Uterus (tissue), 4 donors: ENCODE results near the gene TRAFD1. TPM values are rescaled to one million over a fixed set of nuclear protein-coding genes. Genes with fewer than 3 reads are reported as not detected.

ENCODE experiments used
- DNase-seq, 2 donors: peaks; one replicate each; pipeline ENCODE4 v3.0.0-alpha.2; 2019 to 2020
- H3K27ac ChIP-seq, 2 donors: fragments of 200-600 bp; sonication (generic); 1 replicate in 1 of 2; 2 replicates in 1 of 2; pipeline ENCODE4 v1.5.1; 2016 to 2018
- H3K27me3 ChIP-seq, 2 donors: fragments of 200-600 bp; sonication (generic); one replicate each; pipeline ENCODE4 v1.5.1; 2018 to 2019; ENCODE audit warnings: control low read depth in 1 of 2
- H3K36me3 ChIP-seq, 2 donors: fragments of 200-600 bp; sonication (generic); one replicate each; pipeline ENCODE4 v1.5.1; 2019; ENCODE audit warnings: control low read depth in 1 of 2
- H3K4me1 ChIP-seq, 2 donors: fragments of 200-600 bp; sonication (generic); one replicate each; pipeline ENCODE4 v1.5.1; 2018 to 2019; ENCODE audit warnings: control low read depth in 1 of 2
- H3K4me3 ChIP-seq, 2 donors: fragments of 200-600 bp; sonication (generic); 1 replicate in 1 of 2; 2 replicates in 1 of 2; pipeline ENCODE4 v1.5.1; 2018 to 2019; ENCODE audit warnings: mild to moderate bottlenecking in 1 of 2
- H3K9me3 ChIP-seq, 2 donors: fragments of 200-600 bp; sonication (generic); one replicate each; pipeline ENCODE4 v1.5.1; 2019; ENCODE audit warnings: control low read depth in 1 of 2
- POLR2A ChIP-seq, 2 donors: fragments of 450-650 bp; IDR thresholded peaks; one replicate each; pipeline ENCODE4 v1.6.1; 2016; ENCODE audit warnings: antibody characterized with exemption in 2 of 2, mild to moderate bottlenecking in 1 of 2, moderate library complexity in 1 of 2
- intact Hi-C: fragments of 100-400 bp; cut with DNase I; formaldehyde crosslinking; loops from one replicate; pipeline ENCODE4 v1.15.1; 2023; ENCODE audit warnings: low total_unique reads
- total RNA-seq, 4 donors: library from RNA; depleted of rRNA in 3 of 4; stranded (reverse); fragments of >200 nt in 3 of 4; gene quantifications; one replicate each; pipeline versions ENCODE4 v1.1.0 to v1.2.4, GENCODE V29; 2014 to 2023
- TF ChIP-seq, protein P1 (sequence below), 4 experiments: fragments of 200-600 bp in 2 of 4; fragments of 450-650 bp in 2 of 4; sonication (generic) in 2 of 4; IDR thresholded peaks; one replicate each; pipeline ENCODE4 v1.5.1; 2016 to 2019; ENCODE audit warnings: antibody characterized with exemption in 4 of 4, mild to moderate bottlenecking in 2 of 4, moderate library complexity in 1 of 4
- donor health status: DM: yes; HTN: yes; CAD: no.

Gene TRAFD1
- total RNA-seq, 4 donors from 2014 or later, result 29.1 to 51.6 (median 34.4) TPM

DNA sequence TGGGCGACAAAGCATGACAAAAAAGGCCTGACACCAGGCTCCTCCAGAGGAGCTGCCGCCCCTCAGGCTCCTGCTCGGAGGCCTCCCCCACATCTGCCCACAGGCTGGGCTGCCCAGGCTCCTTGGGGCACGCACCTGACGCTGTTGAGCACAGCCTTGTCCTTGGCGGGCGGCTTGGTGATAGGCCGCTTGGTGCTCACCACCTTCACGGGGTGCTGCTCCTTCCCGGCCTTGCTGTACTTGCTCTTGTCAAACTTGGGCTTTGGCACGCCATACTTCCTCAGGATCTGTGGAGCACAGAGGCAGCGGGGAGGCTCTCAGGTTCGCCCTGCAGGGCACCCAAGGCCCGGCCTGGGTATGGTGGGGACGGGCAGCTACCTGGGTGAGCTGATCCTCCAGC lies 53.4 kb downstream of the TRAFD1 start:
- TF ChIP-seq POLR2A (IDR thresholded peaks at IDR 0.05), result no peak
- TF ChIP-seq, protein P1, sequence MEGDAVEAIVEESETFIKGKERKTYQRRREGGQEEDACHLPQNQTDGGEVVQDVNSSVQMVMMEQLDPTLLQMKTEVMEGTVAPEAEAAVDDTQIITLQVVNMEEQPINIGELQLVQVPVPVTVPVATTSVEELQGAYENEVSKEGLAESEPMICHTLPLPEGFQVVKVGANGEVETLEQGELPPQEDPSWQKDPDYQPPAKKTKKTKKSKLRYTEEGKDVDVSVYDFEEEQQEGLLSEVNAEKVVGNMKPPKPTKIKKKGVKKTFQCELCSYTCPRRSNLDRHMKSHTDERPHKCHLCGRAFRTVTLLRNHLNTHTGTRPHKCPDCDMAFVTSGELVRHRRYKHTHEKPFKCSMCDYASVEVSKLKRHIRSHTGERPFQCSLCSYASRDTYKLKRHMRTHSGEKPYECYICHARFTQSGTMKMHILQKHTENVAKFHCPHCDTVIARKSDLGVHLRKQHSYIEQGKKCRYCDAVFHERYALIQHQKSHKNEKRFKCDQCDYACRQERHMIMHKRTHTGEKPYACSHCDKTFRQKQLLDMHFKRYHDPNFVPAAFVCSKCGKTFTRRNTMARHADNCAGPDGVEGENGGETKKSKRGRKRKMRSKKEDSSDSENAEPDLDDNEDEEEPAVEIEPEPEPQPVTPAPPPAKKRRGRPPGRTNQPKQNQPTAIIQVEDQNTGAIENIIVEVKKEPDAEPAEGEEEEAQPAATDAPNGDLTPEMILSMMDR (IDR thresholded peaks at IDR 0.05), result no peak
- H3K27me3 ChIP-seq, result no peaks in the 10 kb centered on the region
- no peak overlapping the region for H3K4me3 ChIP-seq
- H3K9me3 ChIP-seq, result no peaks in the 10 kb centered on the region
- DNase-seq, result no peak
- no peak overlapping the region for H3K27ac ChIP-seq
- no peaks in the 10 kb centered on the region for H3K4me1 ChIP-seq
- intact Hi-C loops, result no loop called here
- no peaks in the 10 kb centered on the region for H3K36me3 ChIP-seq

DNA sequence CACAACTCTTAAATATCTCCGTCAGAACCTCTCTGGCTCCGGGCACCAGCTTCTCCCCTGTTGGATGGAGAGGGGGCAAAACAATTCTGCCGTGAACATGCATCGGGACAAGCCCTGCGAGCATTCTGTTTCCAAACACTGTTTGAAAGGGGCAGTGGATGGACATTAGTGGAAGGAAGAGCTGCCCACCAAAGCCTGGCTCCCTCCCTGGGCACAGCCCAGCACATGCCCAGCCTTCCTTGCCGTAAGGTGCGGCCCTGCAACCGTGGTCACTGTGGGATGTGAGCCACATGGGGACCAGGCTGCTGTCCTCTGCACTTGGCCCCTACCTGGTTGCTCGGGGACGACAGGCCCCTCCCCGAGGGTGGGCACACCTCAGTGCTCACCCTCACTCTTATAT lies 54.0 kb downstream of the TRAFD1 start:
- H3K9me3 ChIP-seq, result no peaks in the 10 kb centered on the region
- H3K4me1 ChIP-seq, result no peaks in the 10 kb centered on the region
- no peak overlapping the region for H3K27ac ChIP-seq
- no peak overlapping the region for H3K4me3 ChIP-seq
- intact Hi-C loops, result no loop called here
- DNase-seq, result no peak
- no peaks in the 10 kb centered on the region for H3K27me3 ChIP-seq
- H3K36me3 ChIP-seq, result no peaks in the 10 kb centered on the region
- TF ChIP-seq, protein P1 (IDR thresholded peaks at IDR 0.05), result no peak
- no peak for TF ChIP-seq POLR2A (IDR thresholded peaks at IDR 0.05)

DNA sequence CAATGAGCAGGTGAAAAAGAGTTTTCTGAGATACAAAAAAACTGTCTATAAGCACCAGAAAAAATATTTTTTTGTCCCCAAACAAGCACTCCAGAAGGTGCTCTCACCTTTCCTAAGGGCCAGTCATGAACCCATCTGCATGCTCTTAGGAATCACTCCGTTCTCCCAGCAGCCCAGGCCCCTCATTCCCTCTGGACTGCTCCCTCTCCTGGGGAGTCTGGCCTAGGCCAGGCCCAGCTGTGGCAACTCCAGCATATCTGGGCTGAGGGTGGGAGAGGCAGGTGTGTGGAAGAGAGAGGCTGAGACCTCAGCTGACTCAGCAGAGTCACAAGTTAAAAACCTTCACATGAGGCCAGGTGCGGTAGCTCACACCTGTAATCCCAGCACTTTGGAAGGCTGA lies 54.6 kb downstream of the TRAFD1 start:
- Histone ChIP-seq H3K36me3 (no peaks in the 10 kb centered on the region), H3K4me3 (no peak overlapping the region), H3K9me3 (no peaks in the 10 kb centered on the region), H3K27me3 (no peaks in the 10 kb centered on the region), H3K4me1 (no peaks in the 10 kb centered on the region), H3K27ac (no peak overlapping the region)
- DNase-seq, result no peak
- no peak for TF ChIP-seq POLR2A (IDR thresholded peaks at IDR 0.05)
- TF ChIP-seq, protein P1 (IDR thresholded peaks at IDR 0.05), result no peak
- intact Hi-C loops, result no loop called here

DNA sequence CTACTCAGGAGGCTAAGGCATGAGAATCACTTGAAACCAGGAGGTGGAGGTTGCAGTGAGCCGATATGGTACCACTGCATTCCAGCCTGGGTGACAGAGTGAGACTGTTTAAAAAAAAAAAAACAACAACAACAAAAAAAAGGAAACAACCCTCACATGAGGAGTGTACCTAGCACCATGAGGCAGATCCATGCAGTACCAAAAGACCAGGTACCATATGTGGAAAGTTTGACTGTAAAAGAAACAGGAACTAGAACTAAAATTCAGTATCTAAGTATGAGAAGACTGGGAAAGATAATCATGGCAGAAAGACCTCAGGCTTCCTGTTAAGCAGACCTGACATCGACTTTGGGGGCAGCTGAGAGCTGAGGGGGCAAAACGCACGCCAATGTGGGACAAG lies 55.1 kb downstream of the TRAFD1 start:
- Histone ChIP-seq H3K36me3 (no peaks in the 10 kb centered on the region), H3K4me3 (no peak overlapping the region), H3K9me3 (no peaks in the 10 kb centered on the region), H3K27ac (no peak overlapping the region), H3K27me3 (no peaks in the 10 kb centered on the region), H3K4me1 (no peaks in the 10 kb centered on the region)
- no peak for DNase-seq
- intact Hi-C loops, result no loop called here
- TF ChIP-seq, protein P1 (IDR thresholded peaks at IDR 0.05), result no peak
- no peak for TF ChIP-seq POLR2A (IDR thresholded peaks at IDR 0.05)

DNA sequence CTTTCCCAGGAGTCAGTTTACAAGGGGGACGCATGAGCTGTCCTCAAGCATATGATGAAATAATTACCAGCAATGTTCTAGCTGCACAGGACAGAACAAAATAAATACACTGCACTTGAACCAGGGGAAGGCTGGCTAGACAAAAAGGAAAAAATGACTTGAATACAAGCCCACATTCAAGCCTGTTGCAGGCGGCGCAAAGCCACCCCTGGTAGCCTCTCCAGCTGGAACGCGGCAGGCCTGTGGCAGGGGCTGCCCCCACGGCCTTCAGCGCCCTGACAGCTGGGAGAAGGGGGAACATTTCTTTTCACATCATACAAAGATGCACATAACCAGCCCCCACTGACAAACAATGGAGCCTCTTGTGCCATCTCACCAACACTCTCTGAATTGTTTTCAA lies 57.1 kb downstream of the TRAFD1 start:
- Histone ChIP-seq H3K9me3 (no peaks in the 10 kb centered on the region), H3K27me3 (no peaks in the 10 kb centered on the region), H3K4me3 (no peak overlapping the region), H3K27ac (no peak overlapping the region), H3K36me3 (no peaks in the 10 kb centered on the region), H3K4me1 (no peaks in the 10 kb centered on the region)
- intact Hi-C loops, result no loop called here
- TF ChIP-seq, protein P1 (IDR thresholded peaks at IDR 0.05), result no peak
- TF ChIP-seq POLR2A (IDR thresholded peaks at IDR 0.05), result no peak
- DNase-seq, result no peak
